Neuron (in vitro differentiated cells): ENCODE measurements around the gene TCEA3.

Experiments used
- H2AFZ ChIP-seq: one replicate; pipeline ENCODE4 v1.6.1; 2013; ENCODE audit warnings: low read depth, mild to moderate bottlenecking, inconsistent platforms, low read length, moderate library complexity
- H3K27me3 ChIP-seq: one replicate; pipeline ENCODE4 v1.6.1; 2013; ENCODE audit warnings: low read length; ENCODE audit not compliant: insufficient read depth
- H3K36me3 ChIP-seq: one replicate; pipeline ENCODE4 v1.6.1; 2013; ENCODE audit warnings: low read length; ENCODE audit not compliant: insufficient read depth
- H3K4me1 ChIP-seq: one replicate; pipeline ENCODE4 v1.6.1; 2013; ENCODE audit warnings: low read length; ENCODE audit not compliant: insufficient read depth
- H3K4me3 ChIP-seq: 2 replicates; pipeline ENCODE4 v1.5.1; 2013; ENCODE audit warnings: mild to moderate bottlenecking, low read length, moderate library complexity
- H3K9me3 ChIP-seq: one replicate; pipeline ENCODE4 v1.6.1; 2013; ENCODE audit warnings: low read length

TCEA3 gene

DNA sequence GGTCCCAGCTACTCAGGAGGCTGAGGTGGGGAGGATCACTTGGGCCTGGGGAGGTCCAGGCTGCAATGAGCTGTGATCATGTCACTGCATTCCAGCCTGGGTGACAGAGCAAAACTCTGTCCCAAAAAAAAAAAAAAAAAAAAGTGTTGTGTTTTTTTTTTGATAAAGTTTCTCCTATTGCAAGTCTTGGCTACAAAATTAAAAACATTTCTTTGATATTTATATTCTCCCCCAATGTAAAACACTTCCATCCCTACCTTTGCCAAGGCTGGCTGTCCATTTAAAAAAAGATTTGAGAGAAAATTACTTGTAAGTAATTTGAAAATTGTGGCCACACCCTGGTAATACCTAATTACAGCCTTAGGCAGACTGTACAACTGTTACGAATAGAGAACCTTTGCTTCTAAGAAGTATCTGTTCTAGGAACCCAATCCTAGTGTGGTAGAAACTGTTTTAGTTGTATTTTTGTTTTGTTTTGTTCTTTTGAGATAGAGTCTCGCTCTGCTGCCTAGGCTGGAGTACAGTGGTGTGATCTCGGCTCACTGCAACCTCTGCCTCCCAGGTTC is 66.2 kb downstream of the TCEA3 start:
- Histone ChIP-seq H2AFZ (no peak overlapping the region), H3K4me1 (peaks cover 19% of the 10 kb centered on the region), H3K27me3 (no peaks in the 10 kb centered on the region), H3K9me3 (peaks cover 37% of the 10 kb centered on the region), H3K4me3 (no peak overlapping the region), H3K36me3 (peaks cover 40% of the 10 kb centered on the region)

DNA sequence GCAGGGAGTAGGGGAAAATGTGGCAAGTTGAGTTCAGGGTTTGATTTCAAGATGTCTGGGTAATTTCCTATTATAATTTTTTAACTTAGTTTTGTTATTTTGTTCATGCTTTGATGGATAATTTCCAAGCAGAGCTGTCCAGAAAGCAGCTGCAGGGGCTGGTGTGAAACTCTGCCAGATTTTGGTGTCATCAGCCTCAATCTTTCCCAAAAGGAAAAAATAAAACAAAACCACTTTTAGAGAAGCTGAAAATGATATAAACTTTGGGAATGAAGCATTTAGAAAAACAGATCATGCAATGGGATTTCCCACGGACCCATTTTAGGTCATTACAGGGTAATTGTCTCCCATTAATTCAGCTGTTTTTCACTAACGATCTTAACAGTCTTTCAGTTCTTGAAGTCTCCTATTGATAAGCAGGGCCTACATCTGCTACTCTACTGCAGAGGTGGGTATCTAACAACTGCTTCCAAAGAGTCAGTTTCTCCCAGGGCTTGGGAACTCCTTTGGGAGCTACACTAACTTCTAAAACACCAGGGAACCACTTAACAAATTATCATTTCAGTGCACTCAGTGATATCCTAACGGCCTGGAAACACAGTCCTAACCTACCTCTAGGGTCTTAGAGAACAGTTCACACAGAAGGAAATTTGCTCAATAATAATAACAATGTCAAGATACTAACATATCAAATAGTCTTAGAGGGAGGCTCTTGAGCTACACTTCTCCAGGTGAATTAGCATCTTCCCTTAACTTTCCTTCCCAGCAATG is 67.2 kb downstream of the TCEA3 start:
- peak overlapping the region; percentile 10 for H3K4me3 ChIP-seq
- H3K4me1 ChIP-seq: peaks cover 19% of the 10 kb centered on the region
- H3K36me3 ChIP-seq: peaks cover 30% of the 10 kb centered on the region
- no peaks in the 10 kb centered on the region for H3K27me3 ChIP-seq
- no peak overlapping the region for H2AFZ ChIP-seq
- peaks cover 30% of the 10 kb centered on the region for H3K9me3 ChIP-seq

DNA sequence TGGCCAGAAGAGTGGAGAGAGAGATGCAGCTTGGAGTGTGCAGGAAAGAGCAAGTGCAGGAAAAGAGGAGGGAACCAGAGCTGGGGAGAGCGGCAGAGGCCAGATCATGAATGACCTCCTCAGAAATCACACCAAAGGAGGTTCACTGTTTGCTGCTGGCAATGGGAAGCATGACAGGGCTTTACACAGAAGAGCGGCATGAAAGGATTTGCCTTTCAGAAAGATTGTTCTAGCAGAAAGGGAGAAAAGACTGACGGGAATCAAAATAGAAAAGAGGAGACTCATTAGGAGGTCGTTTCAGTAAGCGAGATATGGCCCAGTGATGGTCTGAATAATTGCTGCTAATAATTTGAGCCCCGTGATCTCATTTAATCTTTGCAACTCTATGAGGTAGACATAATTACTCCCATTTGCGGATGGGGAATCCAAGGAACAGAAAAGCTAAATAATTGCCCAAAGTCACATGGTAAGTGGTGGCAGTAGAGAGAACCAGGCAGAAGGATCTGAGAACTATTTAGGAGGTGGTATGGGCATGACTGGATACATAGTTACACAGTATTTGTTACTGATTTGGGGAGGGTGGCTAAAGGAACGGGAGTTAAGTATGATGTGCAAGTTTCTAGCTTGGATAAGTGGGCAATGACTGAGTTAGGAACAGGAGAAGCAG is 67.9 kb downstream of the TCEA3 start:
- Histone ChIP-seq H3K4me1 (peaks cover 19% of the 10 kb centered on the region), H3K27me3 (no peaks in the 10 kb centered on the region), H3K9me3 (peaks cover 23% of the 10 kb centered on the region), H3K36me3 (peaks cover 23% of the 10 kb centered on the region), H3K4me3 (peak overlapping the region; percentile 10), H2AFZ (no peak overlapping the region)

DNA sequence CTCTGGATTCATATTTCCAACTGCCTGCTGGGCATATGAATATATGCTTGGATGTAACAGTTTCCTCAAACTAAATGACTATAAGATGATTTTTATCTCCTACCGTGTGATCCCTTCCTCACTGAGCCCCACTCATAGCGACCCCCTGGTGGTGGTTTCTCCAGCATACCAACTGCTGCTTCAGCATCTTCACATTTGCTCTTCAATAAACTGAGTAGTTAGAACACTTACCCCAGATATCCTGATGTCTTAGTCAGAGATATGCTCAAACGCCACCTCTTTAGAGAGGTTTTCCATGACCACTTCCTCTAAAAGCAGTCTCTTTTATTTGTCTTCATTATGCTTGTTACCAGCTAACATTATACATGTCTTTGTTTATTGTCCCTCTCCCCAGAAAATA is 70.3 kb downstream of the TCEA3 start:
- Histone ChIP-seq H3K4me1 (peaks cover 19% of the 10 kb centered on the region), H3K4me3 (no peak overlapping the region), H3K27me3 (no peaks in the 10 kb centered on the region), H3K36me3 (no peaks in the 10 kb centered on the region), H3K9me3 (no peaks in the 10 kb centered on the region), H2AFZ (no peak overlapping the region)

DNA sequence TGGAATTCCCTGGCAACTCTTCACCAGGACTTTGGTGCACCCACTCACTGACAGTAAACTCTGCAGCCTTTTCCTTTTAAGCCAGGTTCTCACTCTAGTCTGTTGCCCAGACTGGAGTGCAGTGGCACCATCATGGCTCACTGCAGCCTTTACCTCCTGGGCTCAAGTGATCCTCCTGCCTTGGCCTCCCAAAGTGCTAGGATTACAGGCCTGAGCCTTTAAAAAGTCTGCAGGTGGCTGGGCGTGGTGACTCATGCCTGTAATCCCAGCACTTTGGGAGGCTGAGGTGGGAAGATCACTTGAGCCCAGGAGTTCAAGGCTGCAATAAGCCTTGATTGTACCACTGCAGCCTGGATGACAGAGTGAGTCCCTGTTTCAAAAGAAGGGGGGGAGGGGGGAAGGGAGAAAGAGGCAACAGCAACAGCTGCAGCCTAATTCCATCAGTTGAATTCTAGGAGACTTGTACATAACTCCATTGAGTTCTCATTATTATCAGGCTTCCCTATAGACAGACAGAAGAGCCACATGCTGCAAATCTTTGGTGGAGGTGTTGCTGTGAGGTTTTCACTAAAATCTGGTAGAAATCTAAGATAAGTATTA is 72.4 kb downstream of the TCEA3 start:
- no peaks in the 10 kb centered on the region for H3K27me3 ChIP-seq

DNA sequence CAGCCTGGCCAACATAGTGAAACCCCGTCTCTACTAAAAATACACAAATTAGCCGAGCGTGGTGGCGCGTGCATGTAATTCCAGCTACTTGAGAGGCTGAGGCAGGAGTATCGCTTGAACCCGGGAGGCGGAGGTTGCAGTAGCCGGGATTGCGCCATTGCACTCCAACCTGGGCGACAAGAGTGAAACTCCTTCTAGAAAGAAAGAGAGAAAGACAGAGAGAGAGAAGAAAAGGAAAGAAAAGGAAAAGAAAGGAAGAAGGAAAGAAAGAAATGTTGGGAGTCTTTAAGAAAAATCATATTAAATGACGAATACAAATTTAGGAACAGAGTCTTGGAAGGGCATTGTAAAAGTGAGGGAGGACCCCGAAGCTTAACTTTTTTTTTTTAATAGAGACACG is 78.6 kb downstream of the TCEA3 start:
- no peak overlapping the region for H2AFZ ChIP-seq
- H3K27me3 ChIP-seq: no peaks in the 10 kb centered on the region
- H3K4me3 ChIP-seq: no peak overlapping the region
- peaks cover 15% of the 10 kb centered on the region for H3K4me1 ChIP-seq
- no peaks in the 10 kb centered on the region for H3K36me3 ChIP-seq
- H3K9me3 ChIP-seq: no peaks in the 10 kb centered on the region

More for the DNA sequence above, 72.4 kb downstream of the TCEA3 start:
- Histone ChIP-seq H3K9me3 (no peaks in the 10 kb centered on the region), H3K4me3 (no peak overlapping the region), H2AFZ (no peak overlapping the region), H3K4me1 (peaks cover 14% of the 10 kb centered on the region), H3K36me3 (no peaks in the 10 kb centered on the region)

DNA sequence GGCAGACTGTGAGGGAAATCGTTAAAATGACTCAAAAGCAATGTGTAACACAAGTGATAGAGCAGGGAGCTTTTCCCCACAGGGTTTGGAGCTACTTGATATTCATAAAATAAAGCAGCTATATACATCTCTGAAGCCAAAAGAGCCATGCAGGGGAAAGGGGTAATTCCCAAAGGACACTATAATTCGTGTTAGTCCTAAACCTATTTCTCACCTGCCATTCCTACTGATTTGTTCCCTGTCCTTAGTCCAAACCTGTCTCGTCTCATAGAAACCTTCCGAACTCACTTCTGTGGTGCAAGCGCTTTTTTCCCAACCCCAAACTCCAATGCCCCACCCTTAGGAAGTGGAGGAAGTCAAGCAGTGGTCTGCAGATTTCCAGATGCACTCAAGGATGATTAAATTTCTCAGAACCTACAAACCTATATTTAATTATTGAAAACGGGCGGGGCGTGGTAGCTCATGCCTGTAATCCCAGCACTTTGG is 79.5 kb downstream of the TCEA3 start:
- no peaks in the 10 kb centered on the region for H3K9me3 ChIP-seq
- peak overlapping the region; percentile 71 for H3K4me3 ChIP-seq
- H3K36me3 ChIP-seq: peaks cover 3% of the 10 kb centered on the region
- no peaks in the 10 kb centered on the region for H3K27me3 ChIP-seq
- peaks cover 24% of the 10 kb centered on the region for H3K4me1 ChIP-seq
- peak overlapping the region; percentile 52 for H2AFZ ChIP-seq

DNA sequence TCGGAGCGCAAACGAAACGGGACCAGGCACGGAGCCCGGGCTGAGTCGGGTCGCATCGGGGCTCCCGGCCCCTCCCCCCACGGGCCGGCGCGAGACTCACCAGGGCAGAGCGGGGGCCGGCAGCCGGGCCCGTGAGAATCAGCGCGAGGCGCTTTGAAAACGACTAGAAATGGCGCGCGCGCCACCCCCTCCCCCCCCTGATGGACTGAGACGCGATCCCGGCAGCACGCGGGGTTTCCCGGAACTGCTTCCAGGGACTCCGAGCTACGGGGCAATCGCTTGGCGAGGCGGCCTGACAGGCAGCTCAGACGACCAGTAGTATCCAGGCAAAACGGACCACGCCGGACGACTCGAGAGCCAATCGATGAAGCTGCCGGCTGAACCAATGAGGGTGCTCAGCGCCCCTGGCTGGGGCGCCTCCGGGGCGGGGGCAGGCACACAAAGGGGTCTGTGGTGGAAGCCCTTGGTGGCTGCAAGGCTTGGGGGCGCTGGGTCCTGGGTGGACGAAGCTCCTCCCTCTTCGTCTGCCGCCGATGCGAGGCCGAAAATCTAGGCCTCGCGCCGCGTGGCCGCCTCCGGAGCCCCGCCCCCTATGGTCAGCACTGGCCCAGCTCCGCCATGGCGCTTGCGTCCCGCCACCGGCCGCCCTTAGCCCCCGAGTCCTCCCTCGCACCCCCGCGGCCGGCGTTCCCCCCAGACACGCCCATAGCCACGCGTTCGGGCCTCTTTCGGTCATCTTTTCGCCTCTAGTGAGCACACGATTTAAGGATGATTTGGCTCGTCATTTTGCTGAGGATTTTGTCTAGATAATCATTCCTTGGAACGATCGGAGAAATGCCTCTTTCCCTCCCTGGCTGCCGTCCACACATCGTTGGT is 80.2 kb downstream of the TCEA3 start, which contains the start of gene HNRNPR:
TSS of gene HNRNPR (minus strand) at position 174 of the 876 bp plus-strand sequence. CDS start 3,276 bp downstream, outside the sequence.
- H3K4me1 ChIP-seq: peaks cover 30% of the 10 kb centered on the region
- peak within 1 kb of the TSS; percentile 84 for H3K4me3 ChIP-seq
- no peaks in the 10 kb centered on the region for H3K27me3 ChIP-seq
- H3K9me3 ChIP-seq: no peaks in the 10 kb centered on the region
- peak within 1 kb of the TSS; percentile 52 for H2AFZ ChIP-seq
- peaks cover 3% of the 10 kb centered on the region for H3K36me3 ChIP-seq

DNA sequence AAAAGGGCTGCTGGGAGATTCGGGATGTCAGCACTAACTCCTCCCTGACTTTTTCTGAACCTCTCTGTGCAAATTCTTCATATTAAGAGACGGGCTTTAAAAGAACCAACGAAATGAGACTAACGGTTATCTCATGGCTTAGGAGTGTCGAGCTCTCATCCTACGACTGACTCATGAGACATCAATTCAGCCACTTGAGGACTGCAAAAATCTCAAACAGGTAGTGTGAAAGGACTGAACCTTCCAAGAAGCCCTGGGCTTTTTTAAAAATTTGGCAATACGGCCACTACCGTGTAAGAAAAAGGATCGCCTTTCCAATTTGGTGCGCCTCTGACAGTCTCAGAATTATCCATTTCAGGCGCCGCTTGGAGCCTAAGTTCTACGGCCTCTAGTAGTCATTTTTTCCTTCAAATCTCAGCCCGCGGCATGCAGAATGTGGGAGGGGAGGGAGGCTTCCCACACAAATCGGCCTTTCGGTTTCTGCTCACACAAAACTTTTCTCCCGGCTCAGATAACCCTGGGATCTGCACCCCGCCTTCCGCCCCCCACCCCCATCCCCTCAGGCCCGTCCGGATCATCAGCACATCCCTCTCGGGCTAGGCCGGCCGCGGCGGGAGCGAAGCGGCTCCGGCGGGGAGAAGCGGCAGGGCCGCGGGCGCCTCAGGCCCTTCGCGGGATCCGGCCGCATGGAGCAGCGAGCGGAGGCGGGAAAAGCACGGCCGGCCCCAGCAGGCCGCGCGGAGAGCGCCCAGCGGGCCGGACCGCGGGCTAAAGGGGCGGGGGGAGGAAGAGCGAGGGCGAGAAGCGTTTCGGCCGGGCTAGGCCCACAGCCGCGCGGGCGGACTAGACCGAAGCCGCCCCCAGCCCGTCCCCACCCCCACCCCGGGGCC is 81.1 kb downstream of the TCEA3 start:
- Histone ChIP-seq H3K36me3 (peaks cover 11% of the 10 kb centered on the region), H3K9me3 (no peaks in the 10 kb centered on the region), H3K4me3 (peak overlapping the region; percentile 84), H2AFZ (no peak overlapping the region), H3K27me3 (no peaks in the 10 kb centered on the region), H3K4me1 (peaks cover 38% of the 10 kb centered on the region)

DNA sequence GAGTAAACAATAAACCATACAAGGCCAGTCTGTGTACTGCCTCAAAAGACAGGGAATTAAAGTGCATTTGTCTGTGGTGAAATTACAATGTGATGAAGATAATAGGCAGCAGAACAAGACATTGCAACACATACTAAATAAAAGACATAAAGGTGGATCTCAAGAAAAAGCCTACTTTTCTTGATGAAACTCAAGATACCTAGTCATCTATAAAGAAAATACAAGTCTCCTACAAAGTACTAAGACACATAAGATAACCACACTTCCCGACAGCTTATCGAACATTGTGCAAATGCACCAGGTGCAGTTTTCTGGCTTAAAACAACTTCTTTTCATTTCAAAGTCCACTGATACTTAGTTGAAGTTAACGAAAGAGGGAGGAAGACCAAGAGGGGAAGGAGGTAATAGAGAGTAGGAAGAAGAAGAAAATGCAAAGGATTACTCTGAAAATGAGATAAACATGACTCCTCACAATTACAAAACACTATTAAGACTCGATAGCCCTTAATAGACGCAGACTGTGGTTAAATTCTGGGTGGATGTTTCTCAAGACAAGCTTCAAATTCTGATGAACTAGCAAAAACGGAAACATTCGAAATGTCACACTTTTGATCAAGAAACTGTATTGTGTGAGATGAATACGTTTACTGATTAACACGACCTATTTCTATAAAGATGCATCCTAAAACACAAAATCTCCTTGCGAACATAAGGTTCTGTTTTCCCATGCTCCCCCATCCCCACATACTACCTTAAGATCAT is 82.4 kb downstream of the TCEA3 start:
- no peak overlapping the region for H2AFZ ChIP-seq
- peaks cover 24% of the 10 kb centered on the region for H3K36me3 ChIP-seq
- H3K4me3 ChIP-seq: peak overlapping the region; percentile 84
- peaks cover 38% of the 10 kb centered on the region for H3K4me1 ChIP-seq
- peaks cover 5% of the 10 kb centered on the region for H3K9me3 ChIP-seq
- H3K27me3 ChIP-seq: no peaks in the 10 kb centered on the region

DNA sequence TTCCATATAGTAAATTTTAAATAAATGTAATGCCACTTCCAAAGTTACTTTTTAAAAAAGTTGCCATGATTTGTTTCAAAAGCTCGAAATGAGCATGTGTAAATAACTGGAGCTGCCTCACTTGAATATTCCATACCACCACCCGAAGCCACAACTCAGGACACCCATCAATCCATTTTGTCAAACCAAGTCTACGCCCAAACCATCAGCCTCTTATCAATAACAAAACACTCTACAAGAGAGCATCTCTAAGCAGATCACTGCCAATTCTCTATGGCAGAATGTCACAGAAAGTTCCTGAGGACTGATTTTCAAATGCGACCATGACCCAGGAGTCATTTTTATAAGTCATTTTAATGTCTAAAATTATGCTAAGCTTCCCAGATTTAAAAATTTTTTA is 84.9 kb downstream of the TCEA3 start:
- H3K4me1 ChIP-seq: peaks cover 33% of the 10 kb centered on the region
- H3K9me3 ChIP-seq: peaks cover 10% of the 10 kb centered on the region
- no peak overlapping the region for H3K4me3 ChIP-seq
- H2AFZ ChIP-seq: no peak overlapping the region
- H3K27me3 ChIP-seq: no peaks in the 10 kb centered on the region
- peaks cover 40% of the 10 kb centered on the region for H3K36me3 ChIP-seq
